SK-N-SH treated with all-trans-retinoic acid at 6 μM for 48 hours (cell line): ENCODE measurements around the gene GABARAP.

Experiments used
- ATAC-seq: fragments of 200-7000 bp; cut with Tn5 transposase; 3 replicates; pipeline ENCODE4 v1.9.1; 2020; ENCODE audit warnings: mild to moderate bottlenecking, moderate library complexity
- ARNTL ChIP-seq: fragments of 450-650 bp; formaldehyde crosslinking; IDR thresholded peaks from 2 replicates; pipeline ENCODE4 v1.5.0; 2020; ENCODE audit warnings: low read depth, mild to moderate bottlenecking, moderate library complexity, borderline replicate concordance
- BACH2 ChIP-seq: fragments of 250-450 bp; sonication (Bioruptor Pico); IDR thresholded peaks from 2 replicates; pipeline ENCODE4 v1.9.0; 2021; ENCODE audit warnings: mild to moderate bottlenecking, borderline replicate concordance
- CSDC2 ChIP-seq: fragments of 250-450 bp; sonication (Bioruptor Pico); IDR thresholded peaks from 2 replicates; pipeline ENCODE4 v1.5.0; 2020; ENCODE audit warnings: mild to moderate bottlenecking, moderate library complexity
- OSR1 ChIP-seq: fragments of 250-450 bp; sonication (Bioruptor Pico); IDR thresholded peaks from 2 replicates; pipeline ENCODE4 v1.8.0; 2022; ENCODE audit warnings: moderate library complexity, mild to moderate bottlenecking, inconsistent platforms
- PATZ1 ChIP-seq: fragments of 250-450 bp; sonication (Bioruptor Pico); IDR thresholded peaks from 2 replicates; pipeline ENCODE4 v1.8.0; 2020; ENCODE audit warnings: mild to moderate bottlenecking, moderate library complexity, borderline replicate concordance
- POU6F1 ChIP-seq: fragments of 250-450 bp; sonication (Bioruptor Pico); IDR thresholded peaks from 2 replicates; pipeline ENCODE4 v1.8.0; 2021; ENCODE audit warnings: low read depth, mild to moderate bottlenecking, moderate library complexity, borderline replicate concordance
- PPARA ChIP-seq: fragments of 250-450 bp; sonication (Bioruptor Pico); IDR thresholded peaks from 2 replicates; pipeline ENCODE4 v1.5.0; 2020; ENCODE audit warnings: mild to moderate bottlenecking, borderline replicate concordance
- RARB ChIP-seq: fragments of 250-450 bp; sonication (Bioruptor Pico); IDR thresholded peaks from 2 replicates; pipeline ENCODE4 v1.8.0; 2021; ENCODE audit warnings: mild to moderate bottlenecking, moderate library complexity
- SNAI2 ChIP-seq: fragments of 250-450 bp; sonication (Bioruptor Pico); IDR thresholded peaks from 2 replicates; pipeline ENCODE4 v1.5.0; 2020; ENCODE audit warnings: mild to moderate bottlenecking, moderate library complexity
- TCF4 ChIP-seq: fragments of 250-450 bp; sonication (Bioruptor Pico); IDR thresholded peaks from 2 replicates; pipeline ENCODE4 v1.8.0; 2021; ENCODE audit warnings: mild to moderate bottlenecking, moderate library complexity, borderline replicate concordance
- TOX ChIP-seq: fragments of 250-450 bp; sonication (Bioruptor Pico); IDR thresholded peaks from 2 replicates; pipeline ENCODE4 v1.8.0; 2021; ENCODE audit warnings: mild to moderate bottlenecking, moderate library complexity, borderline replicate concordance
- TSHZ2 ChIP-seq: fragments of 250-450 bp; sonication (Bioruptor Pico); IDR thresholded peaks from 2 replicates; pipeline ENCODE4 v1.5.0; 2020; ENCODE audit warnings: mild to moderate bottlenecking, moderate library complexity
- ZC3H10 ChIP-seq: fragments of 250-450 bp; sonication (Bioruptor Pico); IDR thresholded peaks from 2 replicates; pipeline ENCODE4 v1.5.1; 2021; ENCODE audit warnings: mild to moderate bottlenecking, moderate library complexity
- ZFP3 ChIP-seq: fragments of 250-450 bp; sonication (Bioruptor Pico); IDR thresholded peaks from 2 replicates; pipeline ENCODE4 v1.5.0; 2020; ENCODE audit warnings: mild to moderate bottlenecking, moderate library complexity
- ZFP30 ChIP-seq: fragments of 450-650 bp; formaldehyde crosslinking; IDR thresholded peaks from 2 replicates; pipeline ENCODE4 v1.5.0; 2022; ENCODE audit warnings: mild to moderate bottlenecking, moderate library complexity
- ZNF565 ChIP-seq: fragments of 450-650 bp; formaldehyde crosslinking; conservative IDR thresholded peaks from 2 replicates; pipeline ENCODE4 v1.5.0; 2020; ENCODE audit warnings: low read depth, mild to moderate bottlenecking, moderate library complexity
- ZNF70 ChIP-seq: fragments of 450-650 bp; formaldehyde crosslinking; IDR thresholded peaks from 2 replicates; pipeline ENCODE4 v1.5.0; 2020; ENCODE audit warnings: mild to moderate bottlenecking, moderate library complexity
- ZNF8 ChIP-seq: fragments of 450-650 bp; formaldehyde crosslinking; IDR thresholded peaks from 2 replicates; pipeline ENCODE4 v1.5.0; 2020; ENCODE audit warnings: mild to moderate bottlenecking, moderate library complexity
- TF ChIP-seq, protein P1 (sequence below): fragments of 250-450 bp; sonication (Bioruptor Pico); IDR thresholded peaks from 2 replicates; pipeline ENCODE4 v1.5.1; 2021; ENCODE audit warnings: mild to moderate bottlenecking, moderate library complexity
- TF ChIP-seq, protein P2 (sequence below): fragments of 250-450 bp; sonication (Bioruptor Pico); IDR thresholded peaks from 2 replicates; pipeline ENCODE4 v1.5.1; 2020; ENCODE audit warnings: low read depth, mild to moderate bottlenecking, moderate library complexity

GABARAP gene

GRCh38 chr17:7223375-7223774 lies 18.9 kb downstream of the GABARAP start:
- TF ChIP-seq TSHZ2 (CRISPR knock-in tag), result no peak
- TF ChIP-seq, all 23 proteins: peak for 0
- ATAC-seq, result no peak

DNA sequence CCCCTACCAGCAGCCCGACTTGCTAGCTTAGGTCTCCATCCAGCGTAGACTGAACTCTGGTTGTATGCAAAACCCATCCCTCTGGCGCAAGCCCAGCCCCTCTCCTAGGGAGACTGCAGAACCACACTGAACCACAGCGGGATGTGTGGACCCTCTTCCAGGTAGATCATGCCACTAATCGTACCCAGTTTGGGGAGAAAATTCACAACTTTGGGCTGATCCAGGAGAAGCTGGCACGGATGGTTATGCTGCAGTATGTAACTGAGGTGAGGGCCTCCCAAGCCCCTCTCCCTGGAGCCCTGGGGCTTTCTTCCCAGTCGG lies 19.3 kb downstream of the GABARAP start:
- no peak for ATAC-seq
- TF ChIP-seq POU6F1, result no peak
- no peak for TF ChIP-seq CSDC2
- TF ChIP-seq RARB (CRISPR knock-in tag), result no peak
- TF ChIP-seq TOX (CRISPR knock-in tag), result no peak
- TF ChIP-seq ZC3H10 (CRISPR knock-in tag), result no peak
- TF ChIP-seq, all 23 proteins: peak for 0

DNA sequence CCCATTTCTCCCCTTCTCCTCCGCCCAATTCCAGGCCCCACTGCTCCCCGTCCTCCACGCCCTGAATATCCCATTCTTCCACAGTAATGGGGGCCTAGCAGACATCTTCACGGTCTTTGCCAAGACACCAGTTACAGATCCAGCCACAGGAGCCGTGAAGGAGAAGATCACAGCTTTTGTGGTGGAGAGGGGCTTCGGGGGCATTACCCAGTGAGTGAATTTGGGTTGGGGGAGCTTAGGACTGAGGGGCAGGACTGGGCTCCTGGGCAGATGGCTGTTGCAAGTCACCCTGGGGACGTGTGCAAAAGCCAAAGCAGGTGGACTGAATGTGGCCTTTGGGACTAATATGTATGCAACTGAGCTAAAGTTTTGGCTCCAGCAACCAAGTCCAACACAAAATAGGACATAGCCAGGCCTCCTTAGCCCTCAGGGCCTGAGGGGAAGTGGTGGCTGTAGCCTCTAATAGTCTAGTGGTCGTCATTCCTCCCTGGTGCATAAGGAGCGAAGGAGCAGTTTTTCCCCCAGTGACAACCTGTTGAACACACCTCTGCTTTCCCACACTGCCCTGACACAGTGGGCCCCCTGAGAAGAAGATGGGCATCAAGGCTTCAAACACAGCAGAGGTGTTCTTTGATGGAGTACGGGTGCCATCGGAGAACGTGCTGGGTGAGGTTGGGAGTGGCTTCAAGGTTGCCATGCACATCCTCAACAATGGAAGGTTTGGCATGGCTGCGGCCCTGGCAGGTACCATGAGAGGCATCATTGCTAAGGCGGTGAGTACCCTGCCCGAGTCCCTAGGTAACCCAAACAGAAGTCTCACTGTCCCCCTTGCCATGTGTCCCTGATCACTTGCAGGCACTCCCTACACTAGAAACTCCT lies 19.9 kb downstream of the GABARAP start:
- ATAC-seq, result no peak
- TF ChIP-seq ZC3H10 (CRISPR knock-in tag), result no peak

GRCh38 chr17:7221278-7222092 lies 20.8 kb downstream of the GABARAP start:
- ATAC-seq, result no peak

More at GRCh38 chr17:7221278-7222092, 20.8 kb downstream of the GABARAP start:
- TF ChIP-seq RARB (CRISPR knock-in tag) (no peak), POU6F1 (no peak), TCF4 (CRISPR knock-in tag) (no peak), BACH2 (CRISPR knock-in tag) (no peak), ARNTL (no peak), SNAI2 (no peak), PATZ1 (CRISPR knock-in tag) (no peak), ZNF565 (CRISPR knock-in tag) (no peak), ZNF8 (CRISPR knock-in tag) (no peak), ZFP3 (CRISPR knock-in tag) (no peak), OSR1 (no peak), PPARA (CRISPR knock-in tag) (no peak), CSDC2 (no peak), ZFP30 (CRISPR knock-in tag) (no peak), ZNF70 (CRISPR knock-in tag) (no peak), ZC3H10 (CRISPR knock-in tag) (no peak)
- TF ChIP-seq, protein P1, sequence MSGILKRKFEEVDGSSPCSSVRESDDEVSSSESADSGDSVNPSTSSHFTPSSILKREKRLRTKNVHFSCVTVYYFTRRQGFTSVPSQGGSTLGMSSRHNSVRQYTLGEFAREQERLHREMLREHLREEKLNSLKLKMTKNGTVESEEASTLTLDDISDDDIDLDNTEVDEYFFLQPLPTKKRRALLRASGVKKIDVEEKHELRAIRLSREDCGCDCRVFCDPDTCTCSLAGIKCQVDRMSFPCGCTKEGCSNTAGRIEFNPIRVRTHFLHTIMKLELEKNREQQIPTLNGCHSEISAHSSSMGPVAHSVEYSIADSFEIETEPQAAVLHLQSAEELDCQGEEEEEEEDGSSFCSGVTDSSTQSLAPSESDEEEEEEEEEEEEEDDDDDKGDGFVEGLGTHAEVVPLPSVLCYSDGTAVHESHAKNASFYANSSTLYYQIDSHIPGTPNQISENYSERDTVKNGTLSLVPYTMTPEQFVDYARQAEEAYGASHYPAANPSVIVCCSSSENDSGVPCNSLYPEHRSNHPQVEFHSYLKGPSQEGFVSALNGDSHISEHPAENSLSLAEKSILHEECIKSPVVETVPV, result no peak
- TF ChIP-seq, protein P2, sequence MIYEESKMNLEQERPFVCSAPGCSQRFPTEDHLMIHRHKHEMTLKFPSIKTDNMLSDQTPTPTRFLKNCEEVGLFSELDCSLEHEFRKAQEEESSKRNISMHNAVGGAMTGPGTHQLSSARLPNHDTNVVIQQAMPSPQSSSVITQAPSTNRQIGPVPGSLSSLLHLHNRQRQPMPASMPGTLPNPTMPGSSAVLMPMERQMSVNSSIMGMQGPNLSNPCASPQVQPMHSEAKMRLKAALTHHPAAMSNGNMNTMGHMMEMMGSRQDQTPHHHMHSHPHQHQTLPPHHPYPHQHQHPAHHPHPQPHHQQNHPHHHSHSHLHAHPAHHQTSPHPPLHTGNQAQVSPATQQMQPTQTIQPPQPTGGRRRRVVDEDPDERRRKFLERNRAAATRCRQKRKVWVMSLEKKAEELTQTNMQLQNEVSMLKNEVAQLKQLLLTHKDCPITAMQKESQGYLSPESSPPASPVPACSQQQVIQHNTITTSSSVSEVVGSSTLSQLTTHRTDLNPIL (CRISPR knock-in tag), result no peak
- TF ChIP-seq, all 23 proteins: peak for 0
